IMR-90 (cell line): Measurements from ENCODE around the gene GBA2. TPM values are rescaled to one million over a fixed set of nuclear protein-coding genes. Genes with fewer than 3 reads are reported as not detected.

ENCODE experiments used
- ATAC-seq: fragments of 200-7000 bp; cut with Tn5 transposase; 2 replicates; pipeline ENCODE4 v1.9.1; 2020; ENCODE audit warnings: low read depth, mild to moderate bottlenecking, moderate library complexity
- BruUV-seq: library from RNA; stranded (reverse); fragments of 400-500 nt; replicated peaks from 2 replicates; lab custom pipeline; 2021; lab: Mats Ljungman, UMichigan
- CTCF ChIA-PET: fragments of 300-600 bp; formaldehyde crosslinking; extraction: SDS; loops from one replicate; lab custom pipeline; 2021; ENCODE audit warnings: antibody characterized with exemption; lab: Yijun Ruan, JAX
- POLR2A ChIA-PET: fragments of 300-600 bp; sonication (Branson Sonifier 250); formaldehyde crosslinking; loops from one replicate; lab custom pipeline; 2022; ENCODE audit warnings: antibody characterized with exemption; ENCODE audit not compliant: unreplicated experiment; lab: Charles Lee
- DNase-seq: peaks from one replicate; pipeline ENCODE4 v3.0.0; 2013
- H2AFZ ChIP-seq: replicated peaks from 2 replicates; pipeline ENCODE3; 2013; ENCODE audit warnings: low read length, mild to moderate bottlenecking; ENCODE audit not compliant: poor library complexity
- H2AK5ac ChIP-seq: 2 replicates; pipeline ENCODE4 v1.6.1; 2013; ENCODE audit warnings: low read depth, low read length, inconsistent platforms
- H2AK9ac ChIP-seq: replicated peaks from 2 replicates; pipeline ENCODE3; 2013; ENCODE audit warnings: mild to moderate bottlenecking, low read depth, low read length, moderate library complexity; ENCODE audit not compliant: poor library complexity
- H2BK120ac ChIP-seq: 2 replicates; pipeline ENCODE4 v1.6.1; 2013; ENCODE audit warnings: low read depth, low read length, inconsistent platforms
- H2BK15ac ChIP-seq: 3 replicates; pipeline ENCODE4 v1.6.1; 2013; ENCODE audit warnings: low read depth, low read length, inconsistent platforms
- H2BK20ac ChIP-seq: 2 replicates; pipeline ENCODE4 v1.6.1; 2013; ENCODE audit warnings: low read depth, mild to moderate bottlenecking, inconsistent platforms, low read length, moderate library complexity
- H2BK5ac ChIP-seq: 2 replicates; pipeline ENCODE4 v1.6.1; 2013; ENCODE audit warnings: mild to moderate bottlenecking, low read depth, low read length, inconsistent platforms; ENCODE audit not compliant: poor library complexity, severe bottlenecking
- H3K14ac ChIP-seq: replicated peaks from 2 replicates; pipeline ENCODE4 v1.6.1; 2013; ENCODE audit warnings: low read depth, low read length, inconsistent platforms
- H3K18ac ChIP-seq: 2 replicates; pipeline ENCODE4 v1.6.1; 2013; ENCODE audit warnings: low read depth, low read length, control low read depth
- H3K23ac ChIP-seq: 2 replicates; pipeline ENCODE4 v1.6.1; 2013; ENCODE audit warnings: low read depth, low read length, inconsistent platforms
- H3K27ac ChIP-seq: 2 replicates; pipeline ENCODE4 v1.5.1; 2013; ENCODE audit warnings: mild to moderate bottlenecking, control low read depth, low read length; ENCODE audit not compliant: insufficient read depth
- H3K27me3 ChIP-seq: 2 replicates; pipeline ENCODE4 v1.6.1; 2013; ENCODE audit warnings: low read length; ENCODE audit not compliant: control insufficient read depth, insufficient read depth
- H3K36me3 ChIP-seq: 2 replicates; pipeline ENCODE4 v1.6.1; 2013; ENCODE audit warnings: low read length, mixed read lengths; ENCODE audit not compliant: control insufficient read depth, insufficient read depth
- H3K4ac ChIP-seq: 2 replicates; pipeline ENCODE4 v1.6.1; 2013; ENCODE audit warnings: low read depth, low read length, inconsistent platforms
- H3K4me1 ChIP-seq: 2 replicates; pipeline ENCODE4 v1.6.1; 2013; ENCODE audit warnings: low read length, mixed read lengths; ENCODE audit not compliant: control insufficient read depth, insufficient read depth
- H3K4me2 ChIP-seq: 2 replicates; pipeline ENCODE4 v1.6.1; 2013; ENCODE audit warnings: low read depth, mild to moderate bottlenecking, control low read depth, low read length, moderate library complexity
- H3K4me3 ChIP-seq: 2 replicates; pipeline ENCODE4 v1.5.1; 2013; ENCODE audit warnings: low read depth, mild to moderate bottlenecking, control low read depth, low read length, moderate library complexity; ENCODE audit not compliant: insufficient read depth
- H3K56ac ChIP-seq: 2 replicates; pipeline ENCODE4 v1.6.1; 2013; ENCODE audit warnings: low read length, inconsistent platforms; ENCODE audit not compliant: insufficient read depth; ENCODE audit errors: extremely low read depth
- H3K79me1 ChIP-seq, 2 experiments: 2 replicates each; pipeline ENCODE4 v1.6.1; 2013; ENCODE audit warnings: low read length in 2 of 2, inconsistent platforms in 1 of 2, low read depth in 1 of 2
- H3K9ac ChIP-seq: 2 replicates; pipeline ENCODE4 v1.6.1; 2013; ENCODE audit warnings: low read depth, low read length, control low read depth
- H3K9me1 ChIP-seq: 2 replicates; pipeline ENCODE4 v1.6.1; 2013; ENCODE audit warnings: low read length, inconsistent platforms; ENCODE audit not compliant: insufficient read depth
- H3K9me3 ChIP-seq: 2 replicates; pipeline ENCODE4 v1.6.1; 2013; ENCODE audit warnings: low read length; ENCODE audit not compliant: control insufficient read depth, insufficient read depth
- H4K20me1 ChIP-seq: 2 replicates; pipeline ENCODE4 v1.6.1; 2013; ENCODE audit warnings: low read length, inconsistent platforms; ENCODE audit not compliant: insufficient read depth
- H4K5ac ChIP-seq: 2 replicates; pipeline ENCODE4 v1.6.1; 2013; ENCODE audit warnings: mild to moderate bottlenecking, low read depth, low read length, control low read depth
- H4K8ac ChIP-seq, 2 experiments: 2 replicates each; pipeline ENCODE4 v1.6.1; 2013; ENCODE audit warnings: low read depth in 2 of 2, low read length in 2 of 2, control low read depth in 1 of 2, inconsistent platforms in 1 of 2
- H4K91ac ChIP-seq: 2 replicates; pipeline ENCODE4 v1.6.1; 2013; ENCODE audit warnings: low read depth, low read length, inconsistent platforms; ENCODE audit not compliant: insufficient read depth
- CHD1 ChIP-seq: IDR thresholded peaks from 2 replicates; pipeline ENCODE4 v1.6.1; 2012; ENCODE audit warnings: low read depth, low read length, improper control_type of control experiment
- MAFK ChIP-seq: IDR thresholded peaks from 2 replicates; pipeline ENCODE4 v1.6.1; 2012; ENCODE audit warnings: low read depth, low read length, improper control_type of control experiment
- NFE2L2 ChIP-seq: fragments of 150-350 bp; IDR thresholded peaks from 2 replicates; pipeline ENCODE4 v1.6.1; 2016; ENCODE audit warnings: low read depth, mild to moderate bottlenecking, low read length
- WGBS, 2 experiments: methylation state at CpG; one replicate each; pipeline versions ENCODE4 v1.1.5 to v1.1.7; 2013; ENCODE audit warnings: missing lambda C conversion rate in 2 of 2; ENCODE audit not compliant: insufficient read length in 1 of 2; ENCODE audit errors: extremely low coverage in 2 of 2; 5-methylcytosine and 5-hydroxymethylcytosine counted together
- dilution Hi-C: fragments of 300-500 bp; cut with HindIII; formaldehyde crosslinking; loops from one replicate; pipeline ENCODE4 v1.14.3; 2018; ENCODE audit warnings: low sequenced_read_pairs; ENCODE audit not compliant: unreplicated experiment
- in situ Hi-C: fragments of 300-500 bp; cut with MboI; formaldehyde crosslinking; loops from 3 replicates; pipeline ENCODE4 v1.14.3; 2019; ENCODE audit warnings: low sequenced_read_pairs, inconsistent platforms, mixed read lengths
- intact Hi-C: fragments of 100-400 bp; cut with micrococcal nuclease; formaldehyde crosslinking; loops from 2 replicates; pipeline ENCODE4 v1.10.0; 2022
- polyA plus RNA-seq, 3 experiments: library from polyadenylated mRNA; depleted of rRNA; stranded (reverse); fragments of >200 nt; gene quantifications; 2 replicates each; pipeline ENCODE4 v1.2.3, GENCODE V29; 2012; ENCODE audit warnings: low replicate concordance in 1 of 3
- total RNA-seq: library from RNA; depleted of rRNA; stranded (reverse); fragments of >200 nt; gene quantifications from 2 replicates; pipeline ENCODE4 v1.2.3, GENCODE V29; 2012

The GBA2 gene
- total and polyA plus RNA-seq, 2 of the 4 experiments (the other 2 are of a cell fraction), result 18.1 to 38.2 TPM

DNA sequence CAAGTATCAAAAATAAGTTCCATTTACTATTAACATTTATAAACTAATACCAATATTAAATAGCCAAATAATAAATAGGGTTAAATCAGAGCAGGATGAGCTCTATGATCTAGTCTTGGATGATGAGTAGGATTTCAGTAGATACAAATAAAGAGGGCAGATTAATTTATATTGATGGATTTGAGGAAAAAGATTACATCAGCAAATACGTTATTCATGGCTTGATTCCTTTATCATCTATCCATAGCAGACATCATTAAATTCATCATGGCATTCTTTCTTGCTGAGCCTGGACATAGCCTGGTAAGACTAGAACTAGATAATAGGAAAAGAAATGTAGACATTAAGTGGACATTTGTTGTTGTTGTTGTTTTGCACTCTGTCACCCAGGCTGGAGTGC is 18.4 kb upstream of the GBA2 start:
- H3K56ac ChIP-seq, result no peak overlapping the region
- dilution Hi-C loops, result no loop called here

More for the DNA sequence above, 18.4 kb upstream of the GBA2 start:
- Histone ChIP-seq H3K18ac (no peak overlapping the region), H2AK5ac (no peak overlapping the region), H3K4me3 (no peak overlapping the region), H2BK120ac (no peak overlapping the region), H2BK15ac (no peak overlapping the region), H3K9me3 (no peaks in the 10 kb centered on the region), H2AK9ac (no peak overlapping the region), H3K79me1 (no peaks in the 10 kb centered on the region), H2BK20ac (no peak overlapping the region), H3K27ac (no peak overlapping the region), H4K20me1 (no peaks in the 10 kb centered on the region), H2AFZ (no peak overlapping the region), H3K4ac (no peak overlapping the region), H3K14ac (no peak overlapping the region), H4K8ac (no peak overlapping the region), H4K5ac (no peak overlapping the region), H3K9ac (no peak overlapping the region), H3K27me3 (peaks cover 26% of the 10 kb centered on the region), H4K91ac (no peak overlapping the region), H3K9me1 (no peaks in the 10 kb centered on the region), H3K36me3 (no peaks in the 10 kb centered on the region), H3K23ac (no peak overlapping the region), H3K4me2 (no peak overlapping the region), H2BK5ac (no peak overlapping the region), H3K4me1 (peaks cover 1% of the 10 kb centered on the region; the same call in 1 of the 2 replicates)
- POLR2A ChIA-PET, result no interaction called here
- no CpG with 5 or more reads among the region's 1 CpG for WGBS, 2 experiments
- in situ Hi-C loops (no loop called here), intact Hi-C loops (no loop called here)
- ATAC-seq, result no peak
- BruUV-seq, result no TSS peak
- TF ChIP-seq NFE2L2, result no peak
- peak; percentile 61 for TF ChIP-seq MAFK
- TF ChIP-seq CHD1, result no peak
- CTCF ChIA-PET, result no interaction called here
- DNase-seq, result no peak
